CD4-positive, alpha-beta T cell (primary cell): Measurements from ENCODE around the gene CACNA2D2. TPM values are rescaled to one million over a fixed set of nuclear protein-coding genes. Genes with fewer than 3 reads are reported as not detected.

ENCODE experiments used
- ATAC-seq: fragments of 200-7000 bp; cut with Tn5 transposase; one replicate; pipeline ENCODE4 v1.10.0; 2022; ENCODE audit warnings: mild to moderate bottlenecking; ENCODE audit not compliant: poor library complexity
- CTCF ChIA-PET: fragments of 350-600 bp; sonication (Branson Sonifier 250); formaldehyde crosslinking; loops from one replicate; lab custom pipeline; 2021; ENCODE audit warnings: antibody characterized with exemption, inconsistent platforms; lab: Charles Lee
- POLR2A ChIA-PET: fragments of 350-600 bp; sonication (Branson Sonifier 250); formaldehyde crosslinking; loops from one replicate; lab custom pipeline; 2021; ENCODE audit warnings: antibody characterized with exemption, inconsistent platforms; lab: Charles Lee
- DNase-seq, 14 experiments: peaks; one replicate each; pipeline ENCODE4 v3.0.0-alpha.2; 2013 to 2020; ENCODE audit warnings: mixed read lengths in 2 of 14
- H3K27ac ChIP-seq, 2 donors: one replicate each; pipeline versions ENCODE4 v1.5.1 to v1.7.0; 2013; ENCODE audit warnings: low read length in 2 of 2, low read depth in 1 of 2, mild to moderate bottlenecking in 1 of 2
- H3K27me3 ChIP-seq, 2 experiments: 1 replicate in 1 of 2; 2 replicates in 1 of 2; pipeline versions ENCODE4 v1.6.1 to v1.7.0; 2013; ENCODE audit warnings: low read length in 2 of 2, control low read depth in 1 of 2, mild to moderate bottlenecking in 1 of 2, moderate library complexity in 1 of 2; ENCODE audit not compliant: insufficient read depth in 2 of 2, control insufficient read depth in 1 of 2
- H3K36me3 ChIP-seq: one replicate; pipeline ENCODE4 v1.6.1; 2013; ENCODE audit warnings: low read length, control low read depth; ENCODE audit not compliant: insufficient read depth
- H3K4me1 ChIP-seq: one replicate; pipeline ENCODE4 v1.6.1; 2013; ENCODE audit warnings: low read length, control low read depth; ENCODE audit not compliant: insufficient read depth
- H3K4me3 ChIP-seq: one replicate; pipeline ENCODE4 v1.5.1; 2013; ENCODE audit warnings: mild to moderate bottlenecking, low read length, moderate library complexity
- H3K9me3 ChIP-seq, 2 experiments: 1 replicate in 1 of 2; 2 replicates in 1 of 2; pipeline versions ENCODE4 v1.6.1 to v1.7.0; 2013; ENCODE audit warnings: low read length in 2 of 2, mild to moderate bottlenecking in 2 of 2, control low read depth in 1 of 2, moderate library complexity in 1 of 2; ENCODE audit not compliant: control insufficient read depth in 1 of 2, insufficient read depth in 1 of 2
- H3K27ac Mint-ChIP-seq: one replicate; pipeline ENCODE4 v1.8.0; 2020; ENCODE audit warnings: mixed read lengths
- H3K27me3 Mint-ChIP-seq: one replicate; pipeline ENCODE4 v1.8.0; 2021; ENCODE audit warnings: mixed read lengths
- H3K36me3 Mint-ChIP-seq: one replicate; pipeline ENCODE4 v1.8.0; 2021; ENCODE audit warnings: low read depth, mixed read lengths
- H3K4me1 Mint-ChIP-seq: one replicate; pipeline ENCODE4 v1.8.0; 2021; ENCODE audit warnings: low read depth, mixed read lengths
- H3K4me3 Mint-ChIP-seq: one replicate; pipeline ENCODE4 v1.8.0; 2020; ENCODE audit warnings: mild to moderate bottlenecking, mixed read lengths
- H3K9me3 Mint-ChIP-seq: one replicate; pipeline ENCODE4 v1.8.0; 2020; ENCODE audit warnings: mixed read lengths
- intact Hi-C, 2 experiments: fragments of 100-400 bp; cut with DNase I in 1 of 2; cut with micrococcal nuclease in 1 of 2; formaldehyde crosslinking; loops; one replicate each; pipeline versions ENCODE4 v1.15.1 to v1.9.0; 2023 to 2025; cut with DNase I, micrococcal nuclease
- total RNA-seq, 174 experiments: library from RNA in 2 of 174; stranded (reverse) in 2 of 174; gene quantifications; one replicate each; pipeline ENCODE4 v1.2.3 and lab custom pipeline; 2021 to 2026
- TF ChIP-seq, protein P1 (sequence below): fragments of 200-600 bp; IDR thresholded peaks from one replicate; pipeline ENCODE4 v1.8.0; 2022; ENCODE audit warnings: antibody characterized with exemption, mild to moderate bottlenecking

Gene CACNA2D2
- total RNA-seq, 2 experiments from 2014 or later, result 2.5 to 3.8 TPM

DNA sequence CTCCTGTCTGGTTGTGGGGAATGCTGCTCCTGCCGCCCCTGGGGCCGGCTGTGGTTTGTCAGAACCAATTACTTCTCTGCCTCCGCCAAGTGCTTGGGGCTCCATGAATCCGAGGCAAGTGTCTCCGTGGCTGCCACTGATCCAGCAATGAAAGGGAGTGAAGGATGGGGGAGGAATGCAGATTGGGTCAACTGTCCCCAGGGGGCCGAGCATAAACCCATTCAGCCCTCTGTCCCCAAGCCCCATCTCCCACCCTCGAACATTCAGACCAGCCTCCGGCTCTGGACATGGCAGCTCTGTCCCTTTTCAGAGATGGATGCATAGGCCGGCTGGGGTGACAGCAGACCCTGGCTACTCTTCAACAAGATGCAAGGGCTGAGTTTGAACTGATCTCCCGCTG lies 35.5 kb downstream of the CACNA2D2 start:
- ATAC-seq, result no peak
- DNase-seq, result no peak
- no peaks in the 10 kb centered on the region for H3K27me3 ChIP-seq
- H3K36me3 Mint-ChIP-seq, result no peaks in the 10 kb centered on the region
- H3K9me3 Mint-ChIP-seq, result no peaks in the 10 kb centered on the region
- TF ChIP-seq, protein P1, sequence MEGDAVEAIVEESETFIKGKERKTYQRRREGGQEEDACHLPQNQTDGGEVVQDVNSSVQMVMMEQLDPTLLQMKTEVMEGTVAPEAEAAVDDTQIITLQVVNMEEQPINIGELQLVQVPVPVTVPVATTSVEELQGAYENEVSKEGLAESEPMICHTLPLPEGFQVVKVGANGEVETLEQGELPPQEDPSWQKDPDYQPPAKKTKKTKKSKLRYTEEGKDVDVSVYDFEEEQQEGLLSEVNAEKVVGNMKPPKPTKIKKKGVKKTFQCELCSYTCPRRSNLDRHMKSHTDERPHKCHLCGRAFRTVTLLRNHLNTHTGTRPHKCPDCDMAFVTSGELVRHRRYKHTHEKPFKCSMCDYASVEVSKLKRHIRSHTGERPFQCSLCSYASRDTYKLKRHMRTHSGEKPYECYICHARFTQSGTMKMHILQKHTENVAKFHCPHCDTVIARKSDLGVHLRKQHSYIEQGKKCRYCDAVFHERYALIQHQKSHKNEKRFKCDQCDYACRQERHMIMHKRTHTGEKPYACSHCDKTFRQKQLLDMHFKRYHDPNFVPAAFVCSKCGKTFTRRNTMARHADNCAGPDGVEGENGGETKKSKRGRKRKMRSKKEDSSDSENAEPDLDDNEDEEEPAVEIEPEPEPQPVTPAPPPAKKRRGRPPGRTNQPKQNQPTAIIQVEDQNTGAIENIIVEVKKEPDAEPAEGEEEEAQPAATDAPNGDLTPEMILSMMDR, result no peak
- no peak overlapping the region for H3K4me3 ChIP-seq
- peaks cover 8% of the 10 kb centered on the region for H3K4me1 ChIP-seq
- no peak overlapping the region for H3K4me3 Mint-ChIP-seq
- H3K36me3 ChIP-seq, result no peaks in the 10 kb centered on the region
- intact Hi-C loops, result no loop called here
- POLR2A ChIA-PET, result no interaction called here
- no peak overlapping the region for H3K27ac Mint-ChIP-seq
- CTCF ChIA-PET, result no interaction called here
- no peaks in the 10 kb centered on the region for H3K27me3 Mint-ChIP-seq
- no peaks in the 10 kb centered on the region for H3K9me3 ChIP-seq
- H3K4me1 Mint-ChIP-seq, result no peaks in the 10 kb centered on the region
- no peak overlapping the region for H3K27ac ChIP-seq

GRCh38 chr3:50466177-50466576 lies 37.3 kb downstream of the CACNA2D2 start:
- Mint-ChIP-seq H3K4me1 (no peaks in the 10 kb centered on the region), H3K9me3 (no peaks in the 10 kb centered on the region), H3K36me3 (no peaks in the 10 kb centered on the region), H3K27ac (no peak overlapping the region), H3K4me3 (no peak overlapping the region), H3K27me3 (no peaks in the 10 kb centered on the region)
- H3K27me3 ChIP-seq, result no peaks in the 10 kb centered on the region
- no peaks in the 10 kb centered on the region for H3K4me1 ChIP-seq
- H3K27ac ChIP-seq, result no peak overlapping the region
- H3K4me3 ChIP-seq, result no peak overlapping the region
- TF ChIP-seq, protein P1, result no peak
- ATAC-seq (no peak), DNase-seq (peak in 1 of 14 experiments; percentile 47)
- intact Hi-C loops, result no loop called here
- no peaks in the 10 kb centered on the region for H3K9me3 ChIP-seq
- POLR2A ChIA-PET, result no interaction called here
- CTCF ChIA-PET, result no interaction called here
- no peaks in the 10 kb centered on the region for H3K36me3 ChIP-seq

DNA sequence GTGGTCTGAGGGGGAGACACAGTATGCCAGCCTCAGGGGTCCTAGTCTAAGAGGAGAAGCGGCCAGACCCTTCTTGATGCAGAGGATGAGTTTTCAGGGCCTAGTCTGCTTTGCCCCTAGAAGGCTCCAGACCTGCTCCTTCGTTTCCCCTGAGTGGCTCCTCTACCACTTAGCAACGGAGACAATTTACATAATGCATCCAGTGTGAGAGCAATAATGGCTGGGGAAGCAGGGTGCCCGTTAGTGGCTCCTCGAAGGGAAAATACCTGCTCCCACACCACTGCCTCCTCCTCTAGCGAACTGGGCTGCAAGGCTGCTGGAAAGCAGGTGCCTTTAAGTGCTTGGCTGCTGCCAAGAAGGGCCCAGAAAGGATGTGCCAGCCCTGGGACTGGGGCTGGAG lies 38.9 kb downstream of the CACNA2D2 start:
- Histone ChIP-seq H3K4me1 (no peaks in the 10 kb centered on the region), H3K27me3 (no peaks in the 10 kb centered on the region), H3K4me3 (no peak overlapping the region), H3K9me3 (no peaks in the 10 kb centered on the region), H3K36me3 (no peaks in the 10 kb centered on the region), H3K27ac (no peak overlapping the region)
- DNase-seq (no peak), ATAC-seq (no peak)
- CTCF ChIA-PET, result no interaction called here
- no peaks in the 10 kb centered on the region for H3K27me3 Mint-ChIP-seq
- TF ChIP-seq, protein P1, result no peak
- POLR2A ChIA-PET, result no interaction called here
- H3K9me3 Mint-ChIP-seq, result no peaks in the 10 kb centered on the region
- H3K27ac Mint-ChIP-seq, result no peak overlapping the region
- intact Hi-C loops, result no loop called here
- H3K4me3 Mint-ChIP-seq, result no peak overlapping the region
- no peaks in the 10 kb centered on the region for H3K36me3 Mint-ChIP-seq
- no peaks in the 10 kb centered on the region for H3K4me1 Mint-ChIP-seq
